GM12878 (cell line): ENCODE data around the gene SLC39A11. TPM values are rescaled to one million over a fixed set of nuclear protein-coding genes. Genes with fewer than 3 reads are reported as not detected.

Experiments
- ATAC-seq: fragments of 200-7000 bp; cut with Tn5 transposase; 3 replicates; pipeline ENCODE4 v1.9.1; 2020; ENCODE audit warnings: mild to moderate bottlenecking, moderate library complexity
- BruUV-seq: library from RNA; stranded (reverse); fragments of 400-500 nt; replicated peaks from 2 replicates; lab custom pipeline; 2021; lab: Mats Ljungman, UMichigan
- CTCF ChIA-PET: fragments of 300-600 bp; sonication (Branson Sonifier 250); formaldehyde crosslinking; extraction: SDS; loops from one replicate; lab custom pipeline; 2021; ENCODE audit warnings: inconsistent platforms; lab: Yijun Ruan, JAX
- POLR2A ChIA-PET: fragments of 350-600 bp; formaldehyde crosslinking; extraction: SDS; loops from one replicate; lab custom pipeline; 2021; ENCODE audit warnings: inconsistent platforms; lab: Charles Lee
- RAD21 ChIA-PET: fragments of 300-600 bp; sonication (Branson Sonifier 250); formaldehyde crosslinking; loops from one replicate; lab custom pipeline; 2023; ENCODE audit warnings: antibody characterized with exemption; ENCODE audit not compliant: unreplicated experiment; lab: Charles Lee
- SMC1A ChIA-PET: fragments of 300-600 bp; sonication (Branson Sonifier 250); formaldehyde crosslinking; loops from one replicate; lab custom pipeline; 2023; ENCODE audit not compliant: unreplicated experiment, uncharacterized antibody; lab: Charles Lee
- DNase-seq: peaks from one replicate; pipeline ENCODE4 v3.0.0-alpha.2; 2011; ENCODE audit warnings: low read depth, low spot score
- FAIRE-seq: peaks from 3 replicates; lab custom pipeline; 2011; peaks lifted over from hg19 to GRCh38; lab: Jason Lieb, UNC
- H2AFZ ChIP-seq: 2 replicates; pipeline ENCODE4 v1.6.0; 2011; ENCODE audit warnings: low read depth, low read length, control low read depth; ENCODE audit not compliant: control insufficient read depth
- H3K27ac ChIP-seq: 2 replicates; pipeline ENCODE4 v1.5.1; 2011; ENCODE audit warnings: control low read depth; ENCODE audit not compliant: control insufficient read depth, insufficient read depth
- H3K27me3 ChIP-seq, 2 experiments: replicated peaks in 1 of 2; 2 replicates each; pipeline versions ENCODE4 v1.6.0 to v1.6.1; 2011; ENCODE audit warnings: low read length in 1 of 2; ENCODE audit not compliant: control insufficient read depth in 2 of 2, insufficient read depth in 2 of 2
- H3K36me3 ChIP-seq, 2 experiments: 2 replicates each; pipeline ENCODE4 v1.5.1; 2011; ENCODE audit warnings: low read length in 1 of 2; ENCODE audit not compliant: control insufficient read depth in 2 of 2, insufficient read depth in 2 of 2
- H3K4me1 ChIP-seq: 2 replicates; pipeline ENCODE4 v1.6.1; 2011; ENCODE audit warnings: mild to moderate bottlenecking, low read length, moderate library complexity, mixed read lengths; ENCODE audit not compliant: control insufficient read depth, insufficient read depth
- H3K4me2 ChIP-seq: 2 replicates; pipeline ENCODE4 v1.6.0; 2011; ENCODE audit warnings: control low read depth; ENCODE audit not compliant: control insufficient read depth, insufficient read depth
- H3K4me3 ChIP-seq: fragments of 200-600 bp; sonication (generic); 2 replicates; pipeline ENCODE4 v1.5.1; 2016
- H3K79me2 ChIP-seq: 2 replicates; pipeline ENCODE4 v1.6.0; 2011; ENCODE audit warnings: low read length; ENCODE audit not compliant: control insufficient read depth, insufficient read depth
- H3K9ac ChIP-seq: 2 replicates; pipeline ENCODE4 v1.8.0; 2011; ENCODE audit warnings: low read length, control low read depth, mixed read lengths; ENCODE audit not compliant: control insufficient read depth, insufficient read depth
- H3K9me3 ChIP-seq: replicated peaks from 3 replicates; pipeline ENCODE4 v1.5.1; 2011; ENCODE audit warnings: mild to moderate bottlenecking, low read length; ENCODE audit not compliant: control insufficient read depth, insufficient read depth
- H4K20me1 ChIP-seq: 2 replicates; pipeline ENCODE4 v1.6.0; 2011; ENCODE audit not compliant: control insufficient read depth, insufficient read depth
- HCFC1 ChIP-seq: fragments of 150-350 bp; IDR thresholded peaks from 2 replicates; pipeline ENCODE4 v1.6.1; 2014; ENCODE audit warnings: low read length
- IKZF1 ChIP-seq: fragments of 450-650 bp; conservative IDR thresholded peaks from 2 replicates; pipeline ENCODE4 v1.6.1; 2017; ENCODE audit warnings: antibody characterized with exemption, mild to moderate bottlenecking
- IRF4 ChIP-seq: IDR thresholded peaks from 2 replicates; pipeline ENCODE4 v1.6.1; 2011; ENCODE audit warnings: low read depth, low read length
- NKRF ChIP-seq: fragments of 450-650 bp; conservative IDR thresholded peaks from 2 replicates; pipeline ENCODE4 v1.6.1; 2017; ENCODE audit warnings: mild to moderate bottlenecking, moderate library complexity
- PBX3 ChIP-seq: IDR thresholded peaks from 2 replicates; pipeline ENCODE4 v1.6.1; 2011; ENCODE audit warnings: mild to moderate bottlenecking, low read depth, low read length, moderate library complexity; ENCODE audit not compliant: insufficient replicate concordance
- SMAD5 ChIP-seq: IDR thresholded peaks from 2 replicates; pipeline ENCODE4 v1.6.1; 2016; ENCODE audit warnings: antibody characterized with exemption, low read depth
- ZBTB11 ChIP-seq: fragments of 450-650 bp; formaldehyde crosslinking; IDR thresholded peaks from 2 replicates; pipeline ENCODE4 v1.5.0; 2022; ENCODE audit warnings: mild to moderate bottlenecking, missing genetic modification characterization
- WGBS: methylation state at CpG from one replicate; pipeline ENCODE4 v1.1.6; 2016; ENCODE audit warnings: low lambda C conversion rate; ENCODE audit not compliant: insufficient replicate concordance, insufficient coverage; ENCODE audit errors: missing lambda C conversion rate; 5-methylcytosine and 5-hydroxymethylcytosine counted together
- in situ Hi-C: fragments of 300-500 bp; cut with MboI; formaldehyde crosslinking; loops from 9 replicates; pipeline ENCODE4 v1.14.3; 2018; ENCODE audit warnings: mixed read lengths
- intact Hi-C: fragments of 100-400 bp; cut with micrococcal nuclease; formaldehyde crosslinking; loops from one replicate; pipeline ENCODE4 v1.14.2; 2022; ENCODE audit not compliant: unreplicated experiment
- polyA plus RNA-seq, 11 experiments: library from polyadenylated mRNA; depleted of rRNA in 4 of 11; unstranded in 6 of 11; stranded (reverse) in 5 of 11; fragments of >200 nt; fragmentation: Nextera tagmentation in 4 of 11; fragmentation: Illumina TruSeq in 1 of 11; extraction: Ambion mirVana in 4 of 11; extraction: Trizol in 1 of 11; gene quantifications; 1 replicate in 1 of 11; 2 replicates in 10 of 11; pipeline versions ENCODE4 v1.2.1 to v1.2.3, GENCODE V29; 2011 to 2016; ENCODE audit warnings: inconsistent platforms in 2 of 11, missing spikeins in 2 of 11, low read depth in 1 of 11
- total RNA-seq, 4 experiments: library from RNA; depleted of rRNA in 3 of 4; stranded (reverse); fragments of >200 nt in 3 of 4; fragmentation: Illumina TruSeq in 1 of 4; extraction: Trizol in 1 of 4; gene quantifications; 2 replicates each; pipeline versions ENCODE4 v1.2.1 to v1.2.3, GENCODE V29; 2013 to 2021
- TF ChIP-seq, protein P1 (sequence below): fragments of 450-650 bp; IDR thresholded peaks from 2 replicates; pipeline ENCODE4 v1.6.1; 2016; ENCODE audit warnings: mild to moderate bottlenecking
- TF ChIP-seq, protein P2 (sequence below): fragments of 450-650 bp; IDR thresholded peaks from 2 replicates; pipeline ENCODE4 v1.6.1; 2017; ENCODE audit warnings: mild to moderate bottlenecking

Gene SLC39A11
- total and polyA plus RNA-seq, 10 of the 15 experiments (the other 5 are each of a cell fraction or from before 2014, with no cell fraction given): 8.6 to 23.8 (median 14.0) TPM

DNA sequence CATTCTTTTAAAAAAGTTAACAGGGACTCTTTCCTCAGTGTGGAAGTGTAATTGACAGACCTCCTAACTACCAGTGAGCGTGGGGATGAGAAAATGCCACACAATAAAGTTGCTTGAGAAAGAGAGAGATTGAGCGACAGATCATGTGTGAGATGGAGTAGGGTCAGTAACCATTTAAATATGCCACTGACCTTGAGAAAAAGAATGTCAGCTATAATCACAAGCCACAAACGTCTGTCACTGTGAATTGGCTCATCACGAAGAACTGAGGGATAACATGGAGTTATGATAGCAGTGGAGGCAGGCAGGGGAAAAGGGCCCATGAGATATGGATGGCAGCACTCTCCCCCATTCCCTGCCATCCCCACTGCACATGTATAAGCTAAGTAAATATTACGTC, 253.9 kb downstream of the SLC39A11 start:
- H3K9ac ChIP-seq: no peak overlapping the region
- H3K4me2 ChIP-seq: no peak overlapping the region
- POLR2A ChIA-PET: no interaction called here
- no peak for DNase-seq
- H3K79me2 ChIP-seq: no peaks in the 10 kb centered on the region
- in situ Hi-C loops: no loop called here
- SMC1A ChIA-PET: interaction anchor here (1.3 kb wide), 1 partner anchor 93 kb away, joined by 3 read pairs; no protein-coding TSS in a partner anchor
- BruUV-seq: no TSS peak
- H3K27me3 ChIP-seq: no peaks in the 10 kb centered on the region
- H3K27ac ChIP-seq: no peak overlapping the region
- intact Hi-C loops: no loop called here
- 0 out of 4 replicates have a peak, but pooled peaks cover 0 to 2% of the 10 kb centered on the region in 2 experiments for H3K36me3 ChIP-seq
- RAD21 ChIA-PET: no interaction called here
- ATAC-seq: no peak
- H4K20me1 ChIP-seq: no peaks in the 10 kb centered on the region
- no peak for TF ChIP-seq IKZF1
- TF ChIP-seq IRF4: no peak
- no peak for TF ChIP-seq PBX3
- TF ChIP-seq NKRF: no peak
- no peak for TF ChIP-seq ZBTB11 (CRISPR knock-in tag)
- no peak for TF ChIP-seq HCFC1
- no peak for TF ChIP-seq SMAD5
- TF ChIP-seq, protein P1, sequence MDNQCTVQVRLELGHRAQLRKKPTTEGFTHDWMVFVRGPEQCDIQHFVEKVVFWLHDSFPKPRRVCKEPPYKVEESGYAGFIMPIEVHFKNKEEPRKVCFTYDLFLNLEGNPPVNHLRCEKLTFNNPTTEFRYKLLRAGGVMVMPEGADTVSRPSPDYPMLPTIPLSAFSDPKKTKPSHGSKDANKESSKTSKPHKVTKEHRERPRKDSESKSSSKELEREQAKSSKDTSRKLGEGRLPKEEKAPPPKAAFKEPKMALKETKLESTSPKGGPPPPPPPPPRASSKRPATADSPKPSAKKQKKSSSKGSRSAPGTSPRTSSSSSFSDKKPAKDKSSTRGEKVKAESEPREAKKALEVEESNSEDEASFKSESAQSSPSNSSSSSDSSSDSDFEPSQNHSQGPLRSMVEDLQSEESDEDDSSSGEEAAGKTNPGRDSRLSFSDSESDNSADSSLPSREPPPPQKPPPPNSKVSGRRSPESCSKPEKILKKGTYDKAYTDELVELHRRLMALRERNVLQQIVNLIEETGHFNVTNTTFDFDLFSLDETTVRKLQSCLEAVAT: no peak
- TF ChIP-seq, protein P2, sequence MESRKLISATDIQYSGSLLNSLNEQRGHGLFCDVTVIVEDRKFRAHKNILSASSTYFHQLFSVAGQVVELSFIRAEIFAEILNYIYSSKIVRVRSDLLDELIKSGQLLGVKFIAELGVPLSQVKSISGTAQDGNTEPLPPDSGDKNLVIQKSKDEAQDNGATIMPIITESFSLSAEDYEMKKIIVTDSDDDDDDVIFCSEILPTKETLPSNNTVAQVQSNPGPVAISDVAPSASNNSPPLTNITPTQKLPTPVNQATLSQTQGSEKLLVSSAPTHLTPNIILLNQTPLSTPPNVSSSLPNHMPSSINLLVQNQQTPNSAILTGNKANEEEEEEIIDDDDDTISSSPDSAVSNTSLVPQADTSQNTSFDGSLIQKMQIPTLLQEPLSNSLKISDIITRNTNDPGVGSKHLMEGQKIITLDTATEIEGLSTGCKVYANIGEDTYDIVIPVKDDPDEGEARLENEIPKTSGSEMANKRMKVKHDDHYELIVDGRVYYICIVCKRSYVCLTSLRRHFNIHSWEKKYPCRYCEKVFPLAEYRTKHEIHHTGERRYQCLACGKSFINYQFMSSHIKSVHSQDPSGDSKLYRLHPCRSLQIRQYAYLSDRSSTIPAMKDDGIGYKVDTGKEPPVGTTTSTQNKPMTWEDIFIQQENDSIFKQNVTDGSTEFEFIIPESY: no peak
- TF ChIP-seq, all 136 proteins: peak for 0
- Histone ChIP-seq H2AFZ (no peak overlapping the region), H3K4me1 (no peaks in the 10 kb centered on the region), H3K4me3 (no peak overlapping the region), H3K9me3 (no peaks in the 10 kb centered on the region)
- FAIRE-seq: no peak
- CTCF ChIA-PET: interaction anchor here (0.6 kb wide), 1 partner anchor 113 kb away, joined by 3 read pairs; no protein-coding TSS in a partner anchor
- WGBS: 76% methylated on average over 5 of the region's 5 CpGs
